SK-N-MC (cell line): ENCODE data around the gene HK2.

Source experiments
- DNase-seq: peaks from one replicate; pipeline ENCODE4 v3.0.0-alpha.2; 2011; ENCODE audit warnings: low read depth, low spot score
- H3K27ac ChIP-seq: fragments of 200-600 bp; sonication (generic); 2 replicates; pipeline ENCODE4 v1.5.1; 2016; ENCODE audit warnings: mixed run types
- H3K36me3 ChIP-seq: fragments of 200-600 bp; sonication (generic); 2 replicates; pipeline ENCODE4 v1.6.1; 2017; ENCODE audit warnings: antibody characterized with exemption, low read length, mixed read lengths; ENCODE audit not compliant: insufficient read depth
- H3K4me3 ChIP-seq: fragments of 200-600 bp; sonication (generic); 2 replicates; pipeline ENCODE4 v1.5.1; 2016
- H3K9ac ChIP-seq: fragments of 200-600 bp; sonication (generic); 2 replicates; pipeline ENCODE4 v1.8.0; 2017; ENCODE audit warnings: mixed run types, mixed read lengths; ENCODE audit not compliant: insufficient read length
- H3K9me3 ChIP-seq: fragments of 200-600 bp; sonication (generic); 2 replicates; pipeline ENCODE4 v1.6.1; 2017; ENCODE audit warnings: low read depth, mild to moderate bottlenecking, antibody characterized with exemption, low read length, moderate library complexity, mixed read lengths
- EZH2 ChIP-seq: fragments of 200-600 bp; sonication (generic); IDR thresholded peaks from one replicate; pipeline ENCODE4 v1.6.1; 2017; ENCODE audit warnings: antibody characterized with exemption
- FOXP2 ChIP-seq: optimal IDR thresholded peaks from 2 replicates; pipeline ENCODE3; 2011; ENCODE audit warnings: mild to moderate bottlenecking, moderate library complexity; ENCODE audit not compliant: insufficient read depth; ENCODE audit errors: extremely low read length, control extremely low read depth
- POLR2AphosphoS5 ChIP-seq: IDR thresholded peaks from 2 replicates; pipeline ENCODE4 v1.6.1; 2012; ENCODE audit warnings: mild to moderate bottlenecking, low read depth, low read length, borderline replicate concordance

HK2 gene

DNA sequence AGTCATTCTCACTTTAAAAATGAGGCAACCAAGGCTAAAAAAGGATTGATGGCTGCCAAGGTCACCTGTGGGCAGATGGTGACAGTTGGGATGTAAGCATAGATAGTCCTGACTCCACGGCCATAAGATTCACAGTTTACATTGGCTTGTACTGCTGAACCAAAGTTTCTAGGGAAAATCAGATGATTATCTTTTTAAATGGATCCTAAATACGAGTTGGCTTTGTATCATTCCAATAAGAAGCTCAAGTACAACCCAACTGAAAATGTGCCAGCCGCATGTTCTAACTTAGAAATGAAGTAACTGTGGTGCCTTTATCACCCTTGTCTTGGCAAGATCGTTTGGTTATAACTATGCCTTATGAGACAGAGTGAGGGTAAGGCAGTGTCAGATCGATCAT is 27.6 kb downstream of the HK2 start:
- Histone ChIP-seq H3K36me3 (peaks cover 2% of the 10 kb centered on the region; the same call in 1 of the 2 replicates), H3K9ac (no peak overlapping the region), H3K27ac (no peak overlapping the region), H3K9me3 (no peaks in the 10 kb centered on the region), H3K4me3 (no peak overlapping the region)
- no peak for DNase-seq
- TF ChIP-seq POLR2AphosphoS5 (no peak), EZH2 (no peak), FOXP2 (no peak)

DNA sequence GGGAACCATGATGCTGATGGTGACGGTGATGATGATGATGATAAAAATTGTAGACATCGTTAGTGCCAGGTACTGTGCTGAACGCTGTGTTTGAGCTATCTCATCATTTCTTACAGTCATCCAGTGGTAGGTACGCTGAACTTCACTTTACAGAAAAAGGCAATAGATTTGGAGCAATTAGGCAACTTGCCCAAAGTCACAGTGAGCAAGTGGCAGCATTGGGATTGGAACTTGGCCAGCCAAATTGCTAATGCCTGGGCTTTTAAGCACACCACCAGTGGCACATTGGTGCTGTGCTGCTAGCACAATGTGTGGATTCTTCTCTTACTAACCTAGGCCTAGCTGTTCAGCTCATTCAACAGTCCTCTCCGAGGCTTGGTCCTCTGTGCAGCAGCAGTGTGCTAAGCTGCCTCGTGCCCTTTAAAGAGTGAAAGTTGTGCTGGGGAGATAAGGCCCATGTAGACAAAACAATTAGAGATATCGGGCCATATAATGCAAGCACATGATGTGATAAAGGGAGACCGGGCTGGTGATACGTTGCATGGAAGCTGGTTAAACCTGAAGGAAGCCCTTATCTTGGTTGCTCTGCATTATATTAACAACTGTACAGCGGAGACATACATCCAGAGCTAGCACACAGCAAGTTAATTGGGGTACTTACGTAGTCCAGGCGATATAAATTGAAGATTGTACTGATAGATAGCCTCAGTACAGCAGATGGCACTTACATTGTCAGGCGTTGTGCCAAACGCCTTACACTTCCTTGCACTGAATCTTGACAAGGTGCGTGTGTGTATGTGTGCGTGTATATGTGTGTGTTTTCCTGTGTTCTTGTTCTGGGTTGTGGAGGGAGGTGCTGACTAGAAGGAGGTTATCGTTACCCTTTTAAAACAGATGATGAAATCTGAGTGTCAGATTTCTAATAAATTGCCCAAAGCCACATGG is 28.4 kb downstream of the HK2 start:
- Histone ChIP-seq H3K9ac (no peak overlapping the region), H3K4me3 (no peak overlapping the region), H3K27ac (peak overlapping the region; percentile 12; the same call in 1 of the 2 replicates), H3K9me3 (no peaks in the 10 kb centered on the region), H3K36me3 (no peaks in the 10 kb centered on the region)
- no peak for DNase-seq
- no peak for TF ChIP-seq FOXP2
- no peak for TF ChIP-seq POLR2AphosphoS5
- TF ChIP-seq EZH2: no peak

DNA sequence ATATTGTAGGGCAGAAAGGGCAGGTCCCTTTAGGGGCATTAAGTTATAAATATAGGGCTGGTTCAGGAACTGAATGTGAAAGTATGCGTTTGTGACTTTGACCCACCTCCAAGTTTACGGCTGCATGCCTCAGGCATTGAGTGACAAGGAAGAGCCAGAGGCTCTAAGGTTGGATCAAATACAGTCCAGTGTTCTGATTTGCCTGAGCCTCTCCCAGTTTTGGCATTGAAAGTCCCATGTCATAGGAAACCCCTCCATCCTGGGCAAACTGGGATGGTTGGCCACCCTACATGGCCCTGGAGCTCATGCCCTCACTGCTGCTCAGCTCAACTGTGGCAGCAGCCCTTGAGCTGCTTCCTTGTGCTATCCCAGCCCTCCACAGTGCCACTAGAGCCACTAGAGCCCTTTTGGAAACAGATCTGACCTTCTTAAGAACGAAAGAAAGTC is 29.9 kb downstream of the HK2 start:
- Histone ChIP-seq H3K9me3 (no peaks in the 10 kb centered on the region), H3K4me3 (no peak overlapping the region), H3K36me3 (peaks cover 9% of the 10 kb centered on the region; the same call in 1 of the 2 replicates), H3K27ac (no peak overlapping the region), H3K9ac (no peak overlapping the region)
- no peak for TF ChIP-seq POLR2AphosphoS5
- TF ChIP-seq FOXP2: no peak
- no peak for TF ChIP-seq EZH2
- DNase-seq: no peak

DNA sequence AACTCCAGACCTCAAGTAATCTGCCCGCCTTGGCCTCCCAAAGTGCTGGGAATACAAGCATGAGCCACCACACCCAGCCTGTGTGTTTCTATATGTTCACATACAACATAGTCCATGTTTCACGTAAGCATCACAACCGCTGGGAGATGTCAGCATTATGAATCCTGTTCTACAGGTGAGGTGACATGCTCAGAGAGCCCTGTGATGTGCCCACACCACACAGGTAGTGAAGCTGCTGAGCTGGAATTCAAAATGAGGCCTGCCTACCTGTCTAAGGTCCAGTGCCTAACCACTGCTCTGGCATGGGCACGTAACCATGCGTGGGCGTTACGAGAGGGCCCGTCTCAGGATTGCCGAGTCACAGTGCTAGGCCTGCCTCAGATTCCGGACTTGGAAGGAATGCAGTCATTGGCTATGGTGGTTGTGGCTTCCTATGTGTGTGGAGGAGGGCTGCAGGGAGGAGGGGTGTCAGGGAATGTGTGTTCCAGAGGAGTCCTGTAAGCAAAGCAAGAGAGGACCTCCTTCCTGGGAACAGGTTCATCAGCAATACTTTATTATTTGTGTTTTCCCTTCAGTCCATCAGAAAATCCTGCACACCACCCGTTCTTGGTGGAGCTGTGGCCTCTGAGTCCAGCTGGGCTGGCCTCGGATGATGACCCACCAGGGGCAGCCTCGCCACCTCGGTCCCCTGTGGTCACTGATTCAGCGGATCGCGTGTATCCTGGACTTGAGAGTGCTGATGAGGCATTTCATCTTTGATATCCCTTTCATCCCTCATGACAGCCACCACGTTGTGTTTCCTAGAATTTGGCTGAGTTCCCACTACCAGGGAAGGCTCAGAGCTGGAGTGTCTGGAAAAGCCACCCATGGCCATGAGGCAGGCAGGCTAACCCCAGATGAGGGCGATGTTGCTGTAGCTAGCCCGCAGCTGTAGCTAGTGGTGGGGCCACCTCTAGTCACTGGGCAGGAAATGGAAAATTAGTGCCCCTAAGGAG is 31.1 kb downstream of the HK2 start:
- DNase-seq: no peak
- Histone ChIP-seq H3K4me3 (no peak overlapping the region), H3K9me3 (no peaks in the 10 kb centered on the region), H3K36me3 (peaks cover 18% of the 10 kb centered on the region; the same call in 1 of the 2 replicates), H3K9ac (no peak overlapping the region), H3K27ac (no peak overlapping the region)
- TF ChIP-seq FOXP2 (no peak), POLR2AphosphoS5 (no peak), EZH2 (no peak)

DNA sequence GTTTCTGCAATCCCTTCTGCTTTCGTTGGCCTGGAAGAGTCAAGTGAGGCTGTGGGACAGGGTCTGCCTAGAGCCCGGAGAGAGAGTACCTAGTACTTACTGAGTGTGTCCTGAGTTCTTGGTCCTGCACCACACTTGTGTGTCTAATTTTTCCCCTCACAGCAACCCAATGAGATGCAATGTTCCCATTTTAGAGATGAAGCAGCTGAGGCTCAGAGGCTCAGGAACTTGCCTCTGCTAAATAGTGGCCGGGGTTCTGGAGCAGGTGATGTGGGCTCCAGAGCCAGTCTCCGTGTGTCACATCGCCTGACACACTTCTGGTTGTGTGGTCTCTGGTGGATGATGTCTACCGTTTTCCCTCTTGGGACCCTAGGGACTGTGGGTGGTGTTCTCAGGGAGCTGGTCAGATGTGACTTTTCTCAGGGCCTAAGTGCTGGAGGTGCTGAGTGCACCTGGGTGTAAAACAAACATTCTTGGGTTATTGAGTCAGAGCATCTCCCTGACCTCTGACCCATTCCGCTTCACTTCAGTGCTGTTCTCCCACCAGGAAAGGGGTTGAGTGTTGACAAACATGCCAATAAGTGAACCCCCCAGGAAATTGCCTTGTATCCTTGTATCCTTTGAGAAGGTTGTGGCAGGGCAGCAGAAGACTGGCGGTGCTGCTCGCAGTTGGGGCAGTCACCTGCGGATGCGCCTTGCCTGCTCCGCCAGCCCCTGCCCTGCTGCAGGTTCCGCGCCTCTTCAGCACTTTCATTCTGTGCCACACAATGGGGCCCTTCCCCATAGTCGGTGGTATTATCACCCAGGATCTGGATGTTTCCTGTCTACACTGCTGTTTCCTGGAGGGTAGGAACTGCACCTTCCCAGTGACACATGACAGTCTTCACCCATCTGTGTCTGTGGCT is 32.1 kb downstream of the HK2 start:
- Histone ChIP-seq H3K9ac (no peak overlapping the region), H3K27ac (no peak overlapping the region), H3K4me3 (no peak overlapping the region), H3K36me3 (peaks cover 18% of the 10 kb centered on the region; the same call in 1 of the 2 replicates), H3K9me3 (no peaks in the 10 kb centered on the region)
- TF ChIP-seq FOXP2 (no peak), POLR2AphosphoS5 (no peak), EZH2 (no peak)
- DNase-seq: no peak

DNA sequence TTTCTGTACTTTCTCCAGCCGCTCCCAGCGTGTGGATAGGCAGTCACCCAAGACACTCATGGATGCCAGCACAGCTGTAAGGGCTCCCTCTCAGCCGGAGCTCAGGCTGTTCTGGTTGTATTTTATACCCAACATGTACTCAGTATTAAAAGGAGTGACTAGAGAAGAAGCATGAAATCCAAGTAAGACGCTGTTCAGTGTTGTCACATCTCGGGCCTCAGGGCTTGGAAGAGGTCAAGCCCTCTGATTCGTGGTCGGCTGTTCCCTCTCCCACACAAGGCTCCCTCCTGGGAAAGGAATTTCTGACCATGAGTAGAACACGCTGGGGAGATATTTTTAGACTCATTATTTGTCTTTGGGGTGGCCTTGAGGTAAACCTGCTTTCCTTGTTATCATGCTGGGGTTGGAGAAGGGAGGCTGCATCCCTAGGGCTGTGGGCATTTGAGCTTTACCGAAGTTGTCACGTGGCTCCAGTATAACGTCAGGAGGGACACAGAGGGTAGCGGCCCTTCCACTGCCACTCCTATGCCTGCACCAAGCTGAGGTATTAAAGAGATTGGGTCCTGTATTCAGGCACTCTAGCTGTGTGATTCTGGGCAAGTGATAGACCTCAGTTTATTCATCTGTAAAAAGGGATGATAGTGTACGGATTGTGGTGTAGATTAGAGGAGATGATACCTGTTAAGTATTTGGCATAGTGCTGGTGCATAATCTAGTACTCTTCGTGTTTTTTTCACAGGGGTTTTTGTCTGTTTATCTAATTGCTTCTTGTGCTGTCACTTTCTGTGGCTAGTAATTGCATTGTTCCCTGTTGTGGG is 34.1 kb downstream of the HK2 start:
- H3K36me3 ChIP-seq: peaks cover 27% of the 10 kb centered on the region; the same call in 1 of the 2 replicates
- H3K9ac ChIP-seq: no peak overlapping the region
- no peak overlapping the region for H3K27ac ChIP-seq
- TF ChIP-seq FOXP2 (no peak), EZH2 (no peak), POLR2AphosphoS5 (no peak)
- H3K4me3 ChIP-seq: no peak overlapping the region
- no peaks in the 10 kb centered on the region for H3K9me3 ChIP-seq
- no peak for DNase-seq

DNA sequence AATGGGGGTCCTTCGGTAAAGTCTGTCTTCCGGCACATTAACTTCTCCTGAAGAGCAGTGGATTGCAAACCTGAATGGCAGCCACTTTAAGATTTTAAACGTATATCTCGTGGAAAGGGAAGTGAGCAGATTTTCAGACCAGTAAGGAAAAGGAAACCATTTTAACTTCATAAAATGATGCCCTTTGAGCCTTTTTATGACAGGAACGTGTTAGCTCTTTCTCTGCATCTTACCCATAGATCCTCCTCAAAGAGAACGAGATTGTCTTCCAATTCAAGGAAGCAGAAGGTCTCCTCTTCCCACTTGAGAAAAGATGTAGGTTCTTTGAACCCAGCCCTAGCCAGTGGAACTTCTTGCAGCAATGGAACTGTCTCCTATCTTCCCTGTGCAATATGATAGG is 35.6 kb downstream of the HK2 start:
- Histone ChIP-seq H3K36me3 (peaks cover 34% of the 10 kb centered on the region; the same call in 1 of the 2 replicates), H3K9me3 (no peaks in the 10 kb centered on the region), H3K27ac (no peak overlapping the region), H3K9ac (no peak overlapping the region), H3K4me3 (no peak overlapping the region)
- DNase-seq: no peak
- TF ChIP-seq EZH2: no peak
- no peak for TF ChIP-seq FOXP2
- TF ChIP-seq POLR2AphosphoS5: no peak
